Activated B cell treated with CpG ODN at 0.5 μM for 24 hours (primary cell): ENCODE data around the gene FHIT. TPM values are rescaled to one million over a fixed set of nuclear protein-coding genes. Genes with fewer than 3 reads are reported as not detected.

ENCODE experiments used
- ATAC-seq: fragments of 200-7000 bp; cut with Tn5 transposase; one replicate; pipeline ENCODE4 v1.10.0; 2021; ENCODE audit warnings: low read depth, mild to moderate bottlenecking, moderate library complexity
- CTCF ChIA-PET: fragments of 350-600 bp; sonication (Branson Sonifier 250); formaldehyde crosslinking; loops from one replicate; lab custom pipeline; 2021; ENCODE audit warnings: antibody characterized with exemption; lab: Charles Lee
- POLR2A ChIA-PET: fragments of 350-600 bp; sonication (Branson Sonifier 250); formaldehyde crosslinking; loops from one replicate; lab custom pipeline; 2021; ENCODE audit warnings: antibody characterized with exemption; lab: Charles Lee
- DNase-seq: peaks from one replicate; pipeline ENCODE4 v3.0.0; 2022
- H3K27ac Mint-ChIP-seq: one replicate; pipeline ENCODE4 v1.8.0; 2020; ENCODE audit warnings: mixed read lengths
- H3K27me3 Mint-ChIP-seq: one replicate; pipeline ENCODE4 v1.8.0; 2021; ENCODE audit warnings: mixed read lengths
- H3K36me3 Mint-ChIP-seq: one replicate; pipeline ENCODE4 v1.8.0; 2021; ENCODE audit warnings: low read depth, mixed read lengths
- H3K4me1 Mint-ChIP-seq: one replicate; pipeline ENCODE4 v1.8.0; 2021; ENCODE audit warnings: mixed read lengths
- H3K4me3 Mint-ChIP-seq: one replicate; pipeline ENCODE4 v1.8.0; 2020; ENCODE audit warnings: mild to moderate bottlenecking, mixed read lengths
- H3K9me3 Mint-ChIP-seq: one replicate; pipeline ENCODE4 v1.8.0; 2020; ENCODE audit warnings: mixed read lengths
- intact Hi-C: fragments of 100-400 bp; cut with micrococcal nuclease; formaldehyde crosslinking; loops from one replicate; pipeline ENCODE4 v1.15.1; 2024
- total RNA-seq: library from RNA; stranded (reverse); gene quantifications from 2 replicates; pipeline ENCODE4 v1.2.3, GENCODE V29; 2022
- TF ChIP-seq, protein P1 (sequence below): fragments of 200-600 bp; IDR thresholded peaks from one replicate; pipeline ENCODE4 v1.8.0; 2022; ENCODE audit warnings: antibody characterized with exemption, mild to moderate bottlenecking

Gene FHIT
- total RNA-seq, 1 donor from 2014 or later, result 5.5 TPM

DNA sequence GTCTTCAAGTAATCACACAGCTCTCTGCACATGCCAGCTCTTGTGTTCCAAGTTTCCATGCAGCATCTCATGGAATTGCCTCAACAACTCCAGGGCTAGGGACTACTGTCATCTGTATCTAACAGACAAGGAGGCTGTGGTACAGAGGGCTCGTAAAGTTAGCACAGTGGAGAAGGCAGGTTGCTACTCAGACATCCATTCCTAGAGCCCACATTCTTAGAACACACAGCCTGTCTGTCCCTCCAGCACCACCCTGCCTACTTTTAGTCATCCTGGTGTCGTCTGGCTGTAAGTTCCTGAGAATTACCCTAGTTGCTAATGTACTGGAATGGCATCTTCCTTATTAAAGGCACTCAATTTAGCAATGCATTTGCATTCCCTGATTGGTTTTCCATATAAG is 862.5 kb downstream of the FHIT start:
- DNase-seq (no peak), ATAC-seq (no peak)
- Mint-ChIP-seq H3K27me3 (no peaks in the 10 kb centered on the region), H3K4me1 (no peaks in the 10 kb centered on the region), H3K27ac (no peak overlapping the region), H3K9me3 (no peaks in the 10 kb centered on the region), H3K4me3 (no peak overlapping the region), H3K36me3 (no peaks in the 10 kb centered on the region)
- CTCF ChIA-PET, result no interaction called here
- TF ChIP-seq, protein P1, sequence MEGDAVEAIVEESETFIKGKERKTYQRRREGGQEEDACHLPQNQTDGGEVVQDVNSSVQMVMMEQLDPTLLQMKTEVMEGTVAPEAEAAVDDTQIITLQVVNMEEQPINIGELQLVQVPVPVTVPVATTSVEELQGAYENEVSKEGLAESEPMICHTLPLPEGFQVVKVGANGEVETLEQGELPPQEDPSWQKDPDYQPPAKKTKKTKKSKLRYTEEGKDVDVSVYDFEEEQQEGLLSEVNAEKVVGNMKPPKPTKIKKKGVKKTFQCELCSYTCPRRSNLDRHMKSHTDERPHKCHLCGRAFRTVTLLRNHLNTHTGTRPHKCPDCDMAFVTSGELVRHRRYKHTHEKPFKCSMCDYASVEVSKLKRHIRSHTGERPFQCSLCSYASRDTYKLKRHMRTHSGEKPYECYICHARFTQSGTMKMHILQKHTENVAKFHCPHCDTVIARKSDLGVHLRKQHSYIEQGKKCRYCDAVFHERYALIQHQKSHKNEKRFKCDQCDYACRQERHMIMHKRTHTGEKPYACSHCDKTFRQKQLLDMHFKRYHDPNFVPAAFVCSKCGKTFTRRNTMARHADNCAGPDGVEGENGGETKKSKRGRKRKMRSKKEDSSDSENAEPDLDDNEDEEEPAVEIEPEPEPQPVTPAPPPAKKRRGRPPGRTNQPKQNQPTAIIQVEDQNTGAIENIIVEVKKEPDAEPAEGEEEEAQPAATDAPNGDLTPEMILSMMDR, result no peak
- POLR2A ChIA-PET, result no interaction called here
- intact Hi-C loops, result no loop called here

DNA sequence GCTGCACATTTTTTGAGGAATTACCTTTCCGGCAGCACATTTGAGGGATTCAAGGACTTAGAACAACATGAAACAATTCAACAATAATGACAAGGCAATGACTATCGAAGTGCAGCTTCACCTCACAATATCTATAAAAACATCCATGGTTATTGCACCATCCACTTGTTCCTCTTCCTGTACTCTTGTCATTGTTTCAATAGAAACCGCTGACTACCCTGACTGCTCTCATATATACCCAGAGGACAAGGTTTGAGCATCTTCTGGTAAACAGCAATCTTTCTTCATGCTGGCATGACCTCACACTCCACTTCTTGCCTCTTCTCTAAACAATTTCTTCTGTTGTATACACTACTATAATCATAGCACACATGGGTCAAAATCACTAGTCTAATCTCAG is 864.9 kb downstream of the FHIT start:
- no peaks in the 10 kb centered on the region for H3K9me3 Mint-ChIP-seq
- intact Hi-C loops, result no loop called here
- H3K36me3 Mint-ChIP-seq, result no peaks in the 10 kb centered on the region
- ChIA-PET POLR2A (interaction anchor here (0.6 kb wide), 1 partner anchor 9 kb away, joined by 4 read pairs; no protein-coding TSS in a partner anchor), CTCF (no interaction called here)
- no peak overlapping the region for H3K27ac Mint-ChIP-seq
- no peaks in the 10 kb centered on the region for H3K27me3 Mint-ChIP-seq
- TF ChIP-seq, protein P1, result no peak
- no peak overlapping the region for H3K4me3 Mint-ChIP-seq
- DNase-seq (no peak), ATAC-seq (no peak)
- H3K4me1 Mint-ChIP-seq, result no peaks in the 10 kb centered on the region

DNA sequence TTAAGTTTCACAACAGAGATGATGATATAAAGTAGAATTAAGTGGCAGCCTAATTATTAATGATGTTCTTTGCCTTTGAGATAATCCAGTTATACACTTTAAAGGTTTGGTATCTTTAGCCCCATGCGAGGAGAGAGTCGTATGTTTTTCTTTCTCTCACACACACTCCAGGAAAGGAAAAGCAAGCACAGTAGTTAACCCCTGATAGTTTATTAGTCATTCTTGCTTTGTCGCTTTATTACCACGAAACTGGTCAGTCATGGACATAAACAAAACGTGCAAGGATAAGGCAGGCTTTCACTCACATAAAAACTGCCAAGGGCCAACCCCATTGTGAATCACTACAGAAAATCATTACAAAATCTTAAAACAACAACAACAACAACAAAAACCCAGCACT is 866.9 kb downstream of the FHIT start:
- Mint-ChIP-seq H3K4me3 (no peak overlapping the region), H3K36me3 (no peaks in the 10 kb centered on the region), H3K4me1 (no peaks in the 10 kb centered on the region), H3K27me3 (no peaks in the 10 kb centered on the region), H3K27ac (no peak overlapping the region), H3K9me3 (no peaks in the 10 kb centered on the region)
- no peak for ATAC-seq
- POLR2A ChIA-PET, result no interaction called here
- intact Hi-C loops, result no loop called here
- TF ChIP-seq, protein P1, result no peak
- CTCF ChIA-PET, result no interaction called here
- no peak for DNase-seq

DNA sequence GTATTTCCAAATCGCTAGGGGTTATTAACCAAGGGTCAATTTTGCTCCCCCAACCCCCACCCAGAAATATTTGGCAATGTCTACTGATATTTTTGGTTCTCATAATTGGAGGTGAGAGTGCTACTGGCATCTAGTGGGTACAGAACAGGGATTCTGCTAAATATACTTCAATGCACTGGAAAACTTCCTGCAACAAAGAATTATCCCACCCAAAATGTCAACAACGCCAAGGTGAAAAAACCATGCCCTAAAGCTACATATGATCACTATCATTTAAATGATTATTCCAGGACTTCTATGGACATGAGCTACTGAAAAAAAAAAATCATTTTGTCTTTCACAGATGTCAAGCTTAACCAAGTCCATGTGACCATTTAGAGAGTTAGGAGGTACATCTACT is 867.9 kb downstream of the FHIT start:
- Mint-ChIP-seq H3K4me1 (no peaks in the 10 kb centered on the region), H3K4me3 (no peak overlapping the region), H3K36me3 (no peaks in the 10 kb centered on the region), H3K9me3 (no peaks in the 10 kb centered on the region), H3K27me3 (no peaks in the 10 kb centered on the region), H3K27ac (no peak overlapping the region)
- ChIA-PET CTCF (no interaction called here), POLR2A (no interaction called here)
- TF ChIP-seq, protein P1, result no peak
- intact Hi-C loops, result no loop called here
- no peak for ATAC-seq
- DNase-seq, result no peak

DNA sequence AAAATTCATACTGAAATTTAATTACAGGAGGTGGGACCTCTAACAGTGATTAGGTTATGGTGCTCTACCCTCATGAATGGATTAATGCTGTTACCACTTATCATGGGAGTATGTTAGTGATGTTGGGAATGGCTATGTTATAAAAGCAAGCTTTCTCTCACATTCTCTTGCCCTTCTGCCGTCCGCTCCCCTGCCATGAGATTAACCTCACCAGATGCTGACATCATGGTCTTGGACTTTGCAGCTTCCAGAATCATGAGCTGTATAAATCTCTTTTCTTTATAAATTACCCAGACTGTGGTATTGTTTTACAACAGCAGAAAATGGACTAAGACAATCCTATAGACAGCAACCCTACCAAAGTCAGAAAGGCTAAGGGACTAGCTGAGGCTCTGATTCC is 884.8 kb downstream of the FHIT start:
- ChIA-PET CTCF (no interaction called here), POLR2A (no interaction called here)
- Mint-ChIP-seq H3K9me3 (peaks cover 3% of the 10 kb centered on the region), H3K27me3 (no peaks in the 10 kb centered on the region), H3K27ac (no peak overlapping the region), H3K4me3 (no peak overlapping the region), H3K36me3 (no peaks in the 10 kb centered on the region), H3K4me1 (no peaks in the 10 kb centered on the region)
- no peak for ATAC-seq
- no peak for DNase-seq
- TF ChIP-seq, protein P1, result no peak
- intact Hi-C loops, result no loop called here
